Activated CD4-positive, alpha-beta memory T cell treated with anti-CD3 and anti-CD28 coated beads for 36 hours (primary cell): ENCODE measurements around the gene KCNS3. TPM values are rescaled to one million over a fixed set of nuclear protein-coding genes. Genes with fewer than 3 reads are reported as not detected.

Experiments used
- CTCF ChIA-PET: fragments of 350-600 bp; sonication (Branson Sonifier 250); formaldehyde crosslinking; loops from one replicate; lab custom pipeline; 2021; ENCODE audit warnings: antibody characterized with exemption, inconsistent platforms; lab: Charles Lee
- POLR2A ChIA-PET: fragments of 350-600 bp; sonication (Branson Sonifier 250); formaldehyde crosslinking; loops from one replicate; lab custom pipeline; 2021; ENCODE audit warnings: antibody characterized with exemption; lab: Charles Lee
- DNase-seq: peaks from one replicate; pipeline ENCODE4 v3.0.0-alpha.2; 2020
- H3K27ac Mint-ChIP-seq: one replicate; pipeline ENCODE4 v1.8.0; 2021; ENCODE audit warnings: mixed read lengths
- H3K27me3 Mint-ChIP-seq: one replicate; pipeline ENCODE4 v1.8.0; 2021; ENCODE audit warnings: mixed read lengths
- H3K36me3 Mint-ChIP-seq: one replicate; pipeline ENCODE4 v1.8.0; 2021; ENCODE audit warnings: mixed read lengths
- H3K4me1 Mint-ChIP-seq: one replicate; pipeline ENCODE4 v1.8.0; 2021; ENCODE audit warnings: low read depth, mixed read lengths
- H3K4me3 Mint-ChIP-seq: one replicate; pipeline ENCODE4 v1.8.0; 2021; ENCODE audit warnings: mild to moderate bottlenecking, mixed read lengths
- H3K9me3 Mint-ChIP-seq: one replicate; pipeline ENCODE4 v1.8.0; 2021; ENCODE audit warnings: mixed read lengths
- intact Hi-C: fragments of 100-400 bp; cut with micrococcal nuclease; formaldehyde crosslinking; loops from one replicate; pipeline ENCODE4 v1.15.1; 2023
- total RNA-seq, 2 experiments: library from RNA; stranded (reverse); gene quantifications; one replicate each; pipeline ENCODE4 v1.2.3, GENCODE V29; 2021

KCNS3 gene
- total RNA-seq, 2 experiments from 2014 or later, result 0.17 to 0.19 TPM

GRCh38 chr2:17853799-17854198 lies 24.7 kb upstream of the KCNS3 start:
- CTCF ChIA-PET, result no interaction called here
- POLR2A ChIA-PET, result no interaction called here
- H3K27me3 Mint-ChIP-seq, result peaks cover 27% of the 10 kb centered on the region
- H3K4me1 Mint-ChIP-seq, result no peaks in the 10 kb centered on the region
- no peak overlapping the region for H3K4me3 Mint-ChIP-seq
- no peaks in the 10 kb centered on the region for H3K9me3 Mint-ChIP-seq
- DNase-seq, result no peak
- H3K36me3 Mint-ChIP-seq, result no peaks in the 10 kb centered on the region
- intact Hi-C loops, result loop anchor here (10.0 kb wide), 1 partner anchor 291 kb away; no protein-coding TSS in a partner anchor
- H3K27ac Mint-ChIP-seq, result no peak overlapping the region

- intact Hi-C loops, result loop anchor here (10.0 kb wide), 1 partner anchor 288 kb away; no protein-coding TSS in a partner anchor
- ChIA-PET POLR2A (no interaction called here), CTCF (no interaction called here)
- H3K27ac Mint-ChIP-seq, result no peak overlapping the region
- H3K4me1 Mint-ChIP-seq, result no peaks in the 10 kb centered on the region
- no peaks in the 10 kb centered on the region for H3K9me3 Mint-ChIP-seq
- DNase-seq, result no peak
- H3K27me3 Mint-ChIP-seq, result peaks cover 42% of the 10 kb centered on the region
- H3K4me3 Mint-ChIP-seq, result no peak overlapping the region
- H3K36me3 Mint-ChIP-seq, result no peaks in the 10 kb centered on the region
Measured at GRCh38 chr2:17857021-17857420, 21.4 kb upstream of the KCNS3 start.

- no peaks in the 10 kb centered on the region for H3K36me3 Mint-ChIP-seq
- H3K4me1 Mint-ChIP-seq, result no peaks in the 10 kb centered on the region
- no peak overlapping the region for H3K4me3 Mint-ChIP-seq
- no peak for DNase-seq
- peaks cover 42% of the 10 kb centered on the region for H3K27me3 Mint-ChIP-seq
- ChIA-PET CTCF (interaction anchor here (0.7 kb wide), 1 partner anchor 11 kb away, joined by 5 read pairs; no protein-coding TSS in a partner anchor), POLR2A (no interaction called here)
- intact Hi-C loops, result loop anchor here (10.0 kb wide), 1 partner anchor 287 kb away; no protein-coding TSS in a partner anchor
- no peaks in the 10 kb centered on the region for H3K9me3 Mint-ChIP-seq
- H3K27ac Mint-ChIP-seq, result no peak overlapping the region
Measured at GRCh38 chr2:17858064-17858463, 20.4 kb upstream of the KCNS3 start.

- POLR2A ChIA-PET, result no interaction called here
- Mint-ChIP-seq H3K36me3 (no peaks in the 10 kb centered on the region), H3K9me3 (no peaks in the 10 kb centered on the region), H3K4me3 (no peak overlapping the region), H3K4me1 (no peaks in the 10 kb centered on the region), H3K27me3 (peaks cover 22% of the 10 kb centered on the region), H3K27ac (no peak overlapping the region)
- DNase-seq, result no peak
- intact Hi-C loops, result no loop called here
- CTCF ChIA-PET, result no interaction called here
Measured at GRCh38 chr2:17863539-17863938, 14.9 kb upstream of the KCNS3 start.

- no peaks in the 10 kb centered on the region for H3K4me1 Mint-ChIP-seq
- no peak overlapping the region for H3K4me3 Mint-ChIP-seq
- POLR2A ChIA-PET, result no interaction called here
- H3K27me3 Mint-ChIP-seq, result peaks cover 12% of the 10 kb centered on the region
- H3K36me3 Mint-ChIP-seq, result no peaks in the 10 kb centered on the region
- no peak for DNase-seq
- H3K27ac Mint-ChIP-seq, result no peak overlapping the region
- CTCF ChIA-PET, result no interaction called here
- no peaks in the 10 kb centered on the region for H3K9me3 Mint-ChIP-seq
- intact Hi-C loops, result no loop called here
Measured at GRCh38 chr2:17864676-17865075, 13.8 kb upstream of the KCNS3 start.

- intact Hi-C loops, result no loop called here
- Mint-ChIP-seq H3K4me1 (no peaks in the 10 kb centered on the region), H3K27me3 (peaks cover 6% of the 10 kb centered on the region), H3K4me3 (no peak overlapping the region), H3K36me3 (no peaks in the 10 kb centered on the region), H3K9me3 (no peaks in the 10 kb centered on the region), H3K27ac (no peak overlapping the region)
- ChIA-PET POLR2A (no interaction called here), CTCF (no interaction called here)
- DNase-seq, result no peak
Measured at GRCh38 chr2:17867133-17867532, 11.3 kb upstream of the KCNS3 start.

GRCh38 chr2:17869128-17869527 lies 9.3 kb upstream of the KCNS3 start:
- Mint-ChIP-seq H3K27me3 (peaks cover 8% of the 10 kb centered on the region), H3K4me3 (no peak overlapping the region), H3K9me3 (no peaks in the 10 kb centered on the region), H3K27ac (no peak overlapping the region), H3K36me3 (no peaks in the 10 kb centered on the region), H3K4me1 (no peaks in the 10 kb centered on the region)
- intact Hi-C loops, result no loop called here
- ChIA-PET CTCF (no interaction called here), POLR2A (no interaction called here)
- DNase-seq, result no peak

GRCh38 chr2:17871639-17872038 lies 6.8 kb upstream of the KCNS3 start:
- Mint-ChIP-seq H3K36me3 (no peaks in the 10 kb centered on the region), H3K27ac (no peak overlapping the region), H3K4me1 (no peaks in the 10 kb centered on the region), H3K9me3 (no peaks in the 10 kb centered on the region), H3K4me3 (no peak overlapping the region), H3K27me3 (peaks cover 22% of the 10 kb centered on the region)
- ChIA-PET POLR2A (no interaction called here), CTCF (no interaction called here)
- no peak for DNase-seq
- intact Hi-C loops, result no loop called here

GRCh38 chr2:17873021-17873420 lies 5.4 kb upstream of the KCNS3 start:
- Mint-ChIP-seq H3K4me3 (no peak overlapping the region), H3K9me3 (no peaks in the 10 kb centered on the region), H3K4me1 (peaks cover 4% of the 10 kb centered on the region), H3K36me3 (no peaks in the 10 kb centered on the region), H3K27ac (no peak overlapping the region), H3K27me3 (peaks cover 34% of the 10 kb centered on the region)
- no peak for DNase-seq
- ChIA-PET CTCF (no interaction called here), POLR2A (no interaction called here)
- intact Hi-C loops, result no loop called here

GRCh38 chr2:17876590-17876989 lies 1.9 kb upstream of the KCNS3 start:
- POLR2A ChIA-PET, result no interaction called here
- intact Hi-C loops, result no loop called here
- peaks cover 12% of the 10 kb centered on the region for H3K4me1 Mint-ChIP-seq
- CTCF ChIA-PET, result interaction anchor here (1.1 kb wide), 1 partner anchor 15 kb away, joined by 3 read pairs; no protein-coding TSS in a partner anchor
- no peak overlapping the region for H3K4me3 Mint-ChIP-seq
- H3K27me3 Mint-ChIP-seq, result peaks cover 51% of the 10 kb centered on the region
- H3K36me3 Mint-ChIP-seq, result no peaks in the 10 kb centered on the region
- no peak overlapping the region for H3K27ac Mint-ChIP-seq
- no peaks in the 10 kb centered on the region for H3K9me3 Mint-ChIP-seq
- no peak for DNase-seq

GRCh38 chr2:17877811-17878280 lies 621 bp upstream of the KCNS3 start:
- H3K4me3 Mint-ChIP-seq, result peak overlapping the region; percentile 38
- POLR2A ChIA-PET, result no interaction called here
- intact Hi-C loops, result no loop called here
- no peaks in the 10 kb centered on the region for H3K9me3 Mint-ChIP-seq
- H3K36me3 Mint-ChIP-seq, result no peaks in the 10 kb centered on the region
- no peak for DNase-seq
- peaks cover 59% of the 10 kb centered on the region for H3K27me3 Mint-ChIP-seq
- H3K27ac Mint-ChIP-seq, result no peak overlapping the region
- H3K4me1 Mint-ChIP-seq, result peaks cover 12% of the 10 kb centered on the region
- CTCF ChIA-PET, result no interaction called here

GRCh38 chr2:17879137-17879912 lies 858 bp downstream of the KCNS3 start:
- Mint-ChIP-seq H3K4me1 (peaks cover 12% of the 10 kb centered on the region), H3K27me3 (peaks cover 55% of the 10 kb centered on the region), H3K9me3 (no peaks in the 10 kb centered on the region), H3K4me3 (peak overlapping the region; percentile 62), H3K27ac (no peak overlapping the region), H3K36me3 (no peaks in the 10 kb centered on the region)
- intact Hi-C loops, result no loop called here
- ChIA-PET CTCF (no interaction called here), POLR2A (no interaction called here)
- no peak for DNase-seq

- intact Hi-C loops, result no loop called here
- ChIA-PET CTCF (no interaction called here), POLR2A (no interaction called here)
- Mint-ChIP-seq H3K27me3 (peaks cover 55% of the 10 kb centered on the region), H3K4me3 (no peak overlapping the region), H3K27ac (no peak overlapping the region), H3K36me3 (no peaks in the 10 kb centered on the region), H3K4me1 (peaks cover 12% of the 10 kb centered on the region), H3K9me3 (no peaks in the 10 kb centered on the region)
- DNase-seq, result no peak
Measured at GRCh38 chr2:17879913-17880274, 1.4 kb downstream of the KCNS3 start.
